GM19023 (cell line): ENCODE data around the gene DGKK.
"Not testable (repeated sequence)": the region's sequence is repeated elsewhere in the genome, so short reads cannot be mapped to it uniquely, and the experiment has no call there.

ENCODE experiments used
- ATAC-seq: cut with Tn5 transposase; IDR thresholded peaks from one replicate; pipeline ENCODE4 v1.9.1; 2021; ENCODE audit warnings: mild to moderate bottlenecking, moderate library complexity; ENCODE audit not compliant: unreplicated experiment

Gene DGKK

DNA sequence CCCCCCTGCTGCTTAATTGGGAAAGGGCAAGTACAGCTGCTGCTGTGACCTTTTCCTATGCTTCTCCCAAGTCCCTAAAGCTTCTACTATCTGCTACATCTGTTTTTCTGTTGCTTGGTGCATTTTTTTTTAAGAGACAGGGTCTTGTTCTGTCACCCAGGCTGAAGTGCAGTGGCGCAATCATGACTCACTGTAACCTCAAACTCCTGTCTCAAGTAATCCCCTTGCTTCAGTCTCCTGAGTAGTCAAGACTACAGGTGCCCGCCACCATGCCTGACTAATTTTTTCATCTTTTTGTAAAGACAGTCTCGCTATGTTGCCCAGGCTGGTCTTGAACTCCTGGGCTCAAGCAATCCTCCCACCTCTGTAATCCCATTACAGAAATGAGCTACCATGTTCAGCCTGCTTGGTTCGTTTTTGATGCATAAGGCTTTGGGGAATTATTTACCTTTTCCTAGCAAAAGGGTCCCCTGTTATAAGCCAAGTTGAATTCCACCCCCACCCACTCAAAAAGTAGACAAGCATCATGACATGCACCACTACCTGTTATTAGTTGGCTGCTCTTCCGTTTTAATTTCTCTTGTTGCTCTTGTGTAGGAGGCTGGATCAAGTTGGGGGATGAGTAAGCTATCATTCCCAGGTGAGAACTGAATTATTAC, 39.6 kb downstream of the DGKK start:
- no peak for ATAC-seq

DNA sequence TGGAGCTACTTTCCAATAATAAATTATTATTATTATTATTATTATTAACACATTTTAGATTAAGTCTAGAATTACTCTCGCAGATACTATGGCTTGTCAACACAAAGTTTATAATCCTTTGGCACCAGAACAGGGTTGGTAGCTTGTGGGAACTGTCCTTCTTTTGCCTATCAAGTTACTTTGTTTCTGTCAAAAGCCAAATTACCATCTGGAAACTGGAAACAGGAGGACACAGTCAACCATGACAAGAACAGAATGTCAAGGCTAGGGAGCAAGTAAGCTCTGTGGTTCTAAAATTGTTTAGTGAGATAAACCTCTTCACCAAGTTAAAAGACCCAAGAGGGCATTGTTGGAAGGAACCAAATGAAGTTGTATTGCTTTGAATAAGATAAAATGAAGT, 42.5 kb downstream of the DGKK start:
- no peak for ATAC-seq

DNA sequence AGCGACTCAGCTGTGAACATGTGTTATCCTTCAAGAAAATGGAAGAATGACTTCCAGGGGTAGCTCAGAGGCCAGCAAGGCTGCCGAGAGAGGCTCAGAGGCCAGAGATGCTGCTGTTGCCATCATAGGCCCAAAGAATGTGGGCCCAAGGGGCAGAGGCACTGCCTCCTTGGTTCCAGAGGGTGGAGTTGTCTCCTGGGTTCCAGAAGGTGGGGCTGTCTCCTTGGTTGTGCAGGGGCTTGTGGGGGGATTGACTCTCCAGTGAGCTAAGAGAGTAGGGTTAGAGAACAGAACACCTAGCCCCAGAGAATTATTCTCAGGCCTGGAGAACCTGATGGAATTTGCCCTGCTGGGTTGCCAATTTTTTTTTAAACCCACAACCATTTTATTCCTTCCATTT, 62.6 kb downstream of the DGKK start:
- ATAC-seq, result no peak

DNA sequence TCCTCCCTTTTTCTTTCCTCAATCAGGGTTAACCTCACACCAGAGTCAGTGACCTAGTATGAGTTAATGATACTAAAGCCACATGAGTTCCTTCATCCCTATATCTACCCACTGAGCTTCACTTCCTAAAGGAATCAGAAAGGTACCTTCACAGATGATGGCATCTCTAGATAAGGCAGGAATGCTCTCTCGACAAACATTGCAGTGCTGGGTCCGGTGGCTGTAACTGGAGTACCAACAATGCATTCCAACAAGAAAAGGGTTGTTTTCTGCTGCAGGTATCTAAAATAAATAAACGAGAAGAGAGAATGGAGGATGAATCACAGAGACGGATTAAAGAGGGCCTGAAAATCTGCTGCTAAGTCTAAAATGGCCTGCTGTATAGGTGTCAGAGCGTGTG, 66.7 kb downstream of the DGKK start:
- ATAC-seq, result no peak

DNA sequence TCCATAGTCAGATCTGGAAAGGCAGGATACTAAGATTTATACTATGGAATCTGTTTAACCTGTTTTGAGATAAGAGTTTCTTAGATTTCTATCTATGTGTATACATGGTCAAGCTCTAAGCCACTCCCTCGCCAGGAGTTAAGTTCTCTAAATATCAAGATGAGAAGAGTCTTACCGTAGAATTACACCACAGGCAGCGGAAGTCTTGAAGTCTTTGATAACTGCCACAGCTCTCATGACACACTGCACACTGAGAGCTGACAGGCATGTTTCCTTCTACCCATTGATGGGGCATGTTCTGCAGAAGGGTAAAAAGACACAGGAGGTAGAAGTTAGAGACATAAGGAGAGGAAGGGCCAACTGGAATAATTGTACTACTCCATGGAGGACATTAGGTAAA, 67.7 kb downstream of the DGKK start:
- no peak for ATAC-seq

DNA sequence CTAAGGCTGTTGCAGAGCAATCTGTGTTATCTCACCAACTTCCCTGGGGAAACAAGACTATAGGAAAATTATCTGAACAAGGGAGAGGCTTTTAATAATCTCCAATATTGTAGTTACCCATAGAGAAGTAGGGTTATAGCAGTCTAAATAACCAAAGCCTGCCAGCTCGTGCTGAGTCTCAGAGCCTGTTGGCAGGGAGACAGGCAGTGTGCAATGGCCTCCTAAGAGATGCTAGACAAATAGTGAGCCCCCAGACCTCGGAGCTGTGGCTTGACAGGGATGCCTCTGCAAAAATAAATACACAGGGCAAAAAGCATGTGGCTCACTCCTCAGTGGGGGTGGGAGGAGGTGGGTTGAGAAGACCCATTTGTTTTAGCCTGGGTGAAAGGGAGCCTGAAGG, 76.7 kb downstream of the DGKK start:
- ATAC-seq, result no peak

DNA sequence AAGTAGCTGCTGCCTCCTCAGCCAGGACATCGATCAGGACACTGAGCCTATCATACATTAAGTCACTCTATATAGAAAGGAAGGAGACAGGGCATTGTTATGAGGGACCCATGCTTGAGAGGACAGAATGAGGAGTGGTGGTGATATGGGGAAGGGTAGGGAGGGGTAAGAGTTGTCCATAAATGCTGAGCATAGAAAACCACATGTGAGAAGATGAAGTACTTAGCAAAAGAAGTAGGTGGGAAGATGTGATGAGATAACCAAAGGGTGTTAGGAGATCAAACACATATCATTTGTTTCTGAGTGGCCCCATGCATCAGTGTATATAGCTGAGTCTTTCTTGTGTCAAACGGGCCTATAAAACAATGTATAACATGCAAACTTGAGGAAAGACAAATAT, 84.1 kb downstream of the DGKK start:
- ATAC-seq, result no peak

DNA sequence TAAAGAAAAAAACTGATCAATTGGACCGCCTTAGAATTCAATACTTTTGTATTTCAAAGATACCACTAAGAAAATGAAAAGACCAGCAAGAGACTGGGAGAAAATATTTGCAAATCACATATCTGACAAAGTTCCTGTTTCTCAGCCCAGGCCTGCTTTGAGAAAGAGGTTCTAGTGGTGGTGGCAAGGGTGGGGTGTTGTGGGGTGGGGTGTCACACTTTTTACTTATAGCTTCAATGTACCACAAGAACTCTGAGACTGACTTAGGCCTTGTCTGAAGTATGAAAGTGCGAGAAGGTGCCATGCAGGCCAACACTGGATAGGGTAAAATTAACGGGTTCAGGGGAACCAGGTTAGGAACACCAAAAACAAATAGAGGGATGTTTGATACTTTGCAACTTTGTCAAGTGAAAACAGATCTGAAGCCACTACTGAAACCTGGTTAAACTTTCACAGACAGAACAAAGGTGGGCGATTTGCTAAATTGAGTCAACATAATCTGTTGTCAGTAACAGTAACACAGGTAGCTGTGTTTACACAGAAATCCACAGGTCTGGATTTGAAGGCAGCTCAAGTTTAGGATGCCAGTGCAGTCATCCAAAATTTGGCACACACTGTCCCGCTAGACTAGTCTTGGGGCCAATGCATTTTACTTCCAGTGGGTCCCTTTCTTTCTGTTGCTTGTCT, 88.8 kb downstream of the DGKK start:
- ATAC-seq, result no peak

DNA sequence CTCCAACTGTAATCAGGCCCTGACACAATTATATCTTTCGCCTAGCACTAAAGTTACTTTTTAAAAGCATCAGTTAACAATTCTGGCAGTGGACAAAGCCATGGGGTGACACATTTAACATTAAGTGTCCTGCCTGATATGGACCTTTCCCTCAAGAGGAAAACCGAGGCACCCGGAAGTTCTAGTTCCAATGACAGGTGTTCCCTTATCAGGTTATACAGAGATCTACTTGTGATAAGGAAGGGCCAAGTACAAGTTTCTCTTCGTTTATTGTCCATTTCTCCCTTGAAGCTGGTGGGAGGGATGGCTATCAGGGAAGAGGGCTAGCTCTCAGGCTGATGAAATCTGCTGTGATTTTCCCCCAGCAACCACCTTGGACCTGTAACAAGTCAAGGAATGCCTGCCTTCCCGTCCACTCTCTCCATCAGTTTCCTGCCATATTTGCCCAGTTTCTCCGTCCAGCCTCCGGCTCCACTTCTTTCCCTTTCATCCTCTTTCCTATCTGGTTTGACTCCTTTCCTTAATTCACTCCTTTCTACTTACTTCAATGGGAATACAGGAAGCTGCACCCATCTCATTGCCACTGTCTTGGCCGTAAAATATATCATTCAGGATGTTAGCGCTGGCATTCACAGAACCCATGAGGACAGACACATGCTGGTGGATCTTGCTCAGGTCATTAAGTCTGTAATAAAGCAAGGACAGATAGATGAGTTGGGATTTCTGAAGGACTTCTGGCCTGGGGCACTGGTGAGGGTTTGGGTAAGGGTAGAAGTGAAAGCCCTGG, 95.0 kb downstream of the DGKK start:
- ATAC-seq, result no peak

DNA sequence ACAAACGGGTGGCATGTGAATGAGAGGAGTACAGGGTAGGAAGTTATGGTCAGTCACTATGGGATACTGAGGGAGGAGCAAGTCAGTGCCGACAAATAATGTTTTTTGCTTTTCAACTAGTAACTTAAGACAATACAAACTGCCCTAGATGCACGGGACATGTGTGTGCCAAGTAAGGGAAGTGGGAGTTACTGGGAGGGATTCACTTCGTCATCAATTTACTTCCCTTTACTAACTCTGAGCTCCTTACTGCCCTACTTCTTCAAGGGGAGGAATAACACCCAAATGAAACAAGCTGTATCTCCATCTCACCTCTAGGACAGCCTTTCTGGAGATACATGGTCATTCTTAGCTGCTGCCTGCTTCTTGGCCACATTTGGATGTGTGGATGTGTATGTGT, 97.7 kb downstream of the DGKK start:
- ATAC-seq, result no peak

DNA sequence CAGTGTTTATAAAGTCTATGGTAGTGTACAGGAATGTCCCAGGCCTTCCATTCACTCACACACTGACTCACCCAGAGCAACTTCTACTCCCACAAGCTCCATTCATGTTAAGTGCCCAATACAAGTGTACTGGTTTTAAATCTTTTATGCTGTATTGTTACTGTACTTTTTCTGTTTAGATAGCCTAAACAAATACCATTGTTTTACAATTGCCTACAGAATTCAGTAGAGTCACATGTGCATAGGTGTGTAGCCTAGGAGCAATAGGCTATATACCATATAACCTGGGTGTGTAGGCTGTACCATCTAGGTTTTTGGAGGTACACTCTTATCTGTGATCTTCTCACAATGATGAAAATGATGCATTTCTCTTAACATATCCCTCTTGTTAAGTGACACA, 126.7 kb downstream of the DGKK start:
- ATAC-seq, result no peak

DNA sequence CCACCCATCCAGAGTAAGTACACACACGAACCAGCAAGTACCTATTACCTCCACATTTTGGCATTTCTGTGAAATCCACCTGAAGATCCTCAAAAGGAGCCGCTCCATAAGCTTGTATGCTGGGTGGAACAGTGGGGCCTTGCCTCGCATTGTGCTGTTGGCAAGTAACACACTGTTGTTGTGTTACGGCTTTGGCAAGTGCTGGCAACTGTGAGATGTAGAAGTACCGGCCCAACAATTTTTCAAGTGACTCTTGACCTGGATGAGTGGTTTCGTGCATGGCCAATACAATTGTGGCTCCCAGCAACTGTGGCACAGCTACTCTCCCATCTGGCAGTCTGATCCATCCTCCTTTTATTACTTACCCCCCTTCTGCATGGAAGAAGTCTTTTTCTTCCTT, 137.3 kb downstream of the DGKK start:
- ATAC-seq, result no peak

DNA sequence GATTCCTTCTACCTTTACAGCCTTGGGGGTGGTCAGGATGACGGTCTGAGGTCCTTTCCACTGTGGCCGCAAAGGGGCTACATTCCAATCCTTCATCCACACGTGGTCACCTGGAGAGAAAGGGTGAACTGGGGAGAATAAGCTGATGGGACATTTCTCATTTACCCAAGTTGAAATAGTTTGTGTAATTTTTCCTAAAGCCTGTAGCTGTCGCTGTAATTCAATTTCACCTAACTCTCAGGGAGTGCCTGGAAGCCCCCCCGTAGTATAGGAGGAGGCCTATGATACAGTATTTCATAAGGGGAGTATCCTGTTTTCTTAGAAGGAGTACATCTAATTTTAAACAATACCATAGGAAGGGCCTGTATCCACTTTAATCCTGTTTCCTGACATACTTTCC, 138.0 kb downstream of the DGKK start:
- ATAC-seq, result not testable (repeated sequence)

DNA sequence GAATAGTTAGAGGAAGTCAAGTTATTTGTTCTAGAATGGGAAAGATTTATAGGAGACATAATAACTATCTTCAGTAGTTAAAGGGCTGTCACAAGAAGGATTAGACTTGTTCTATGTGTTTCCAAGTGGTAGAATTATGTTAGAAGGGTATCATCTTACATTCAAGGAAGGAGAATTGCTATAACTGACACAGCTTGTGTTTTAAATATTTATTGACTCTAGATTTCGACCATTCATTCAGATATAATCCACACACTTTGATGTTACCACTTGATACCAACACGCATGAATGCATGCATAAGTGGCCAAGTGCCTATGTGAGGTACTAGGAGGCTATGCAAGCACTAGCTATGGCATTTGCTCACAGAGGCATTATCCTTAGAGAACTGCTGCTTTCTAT, 143.4 kb downstream of the DGKK start:
- ATAC-seq, result no peak
